Astrocyte of the hippocampus (primary cell): ENCODE results near the gene WIF1.
A peak's percentile ranks its signal among the peaks of the same experiment; 100 is the strongest.

ENCODE experiments used
- DNase-seq: peaks from one replicate; pipeline ENCODE4 v3.0.0; 2011; ENCODE audit warnings: low read depth, low spot score

WIF1 gene

GRCh38 chr12:65122703-65123102 lies 1.6 kb upstream of the WIF1 start:
- no peak for DNase-seq

- no peak for DNase-seq
These were observed 908 bp upstream of the WIF1 start for GRCh38 chr12:65121956-65122469.

- DNase-seq, result no peak
These were observed 2.0 kb downstream of the WIF1 start for GRCh38 chr12:65119063-65119462.

DNA sequence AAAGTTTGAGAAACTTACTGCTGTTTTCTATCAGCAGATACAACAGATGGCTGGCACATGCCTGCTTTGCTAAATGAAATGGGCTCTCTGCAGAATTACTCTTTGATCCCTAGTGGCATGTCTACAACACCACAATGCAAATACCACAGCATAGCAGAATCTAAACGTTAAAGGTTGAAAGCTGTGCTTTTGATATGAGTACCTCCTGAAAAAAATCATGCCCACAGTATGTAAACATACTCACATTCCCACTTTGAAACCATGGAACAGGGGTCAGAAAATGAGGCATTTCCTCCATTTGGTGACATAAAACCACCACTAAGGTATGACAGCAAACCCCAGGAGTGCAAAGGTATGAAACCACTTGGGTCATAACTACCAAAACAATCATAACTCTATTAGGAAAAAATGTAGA lies 7.5 kb downstream of the WIF1 start:
- DNase-seq, result peak; percentile 6

DNA sequence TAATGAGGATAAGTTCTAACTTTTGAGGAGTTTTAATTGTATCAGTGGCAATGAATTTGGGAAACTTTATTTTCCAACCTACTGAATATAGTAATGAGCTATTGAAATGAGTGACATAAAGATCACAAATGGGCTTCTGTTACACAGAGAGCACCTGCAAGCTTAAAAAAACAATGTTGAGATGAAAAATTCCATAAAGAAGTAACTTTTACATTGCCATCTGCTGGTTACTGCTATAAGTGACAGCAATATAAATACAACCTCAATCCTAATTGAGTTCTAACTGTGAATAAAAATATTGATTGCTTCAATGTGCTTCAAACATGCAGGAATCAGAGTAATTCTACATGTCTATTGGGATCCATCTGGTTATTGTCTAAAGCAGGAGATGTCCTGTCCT lies 14.2 kb downstream of the WIF1 start:
- peak; percentile 11 for DNase-seq

GRCh38 chr12:65100140-65100539 lies 21.0 kb downstream of the WIF1 start:
- DNase-seq, result no peak

- DNase-seq, result no peak
These were observed 21.9 kb downstream of the WIF1 start for GRCh38 chr12:65099182-65099581.

GRCh38 chr12:65098364-65098763 lies 22.7 kb downstream of the WIF1 start:
- DNase-seq, result peak; percentile 29

- DNase-seq, result no peak
These were observed 26.4 kb downstream of the WIF1 start for GRCh38 chr12:65094722-65095121.

DNA sequence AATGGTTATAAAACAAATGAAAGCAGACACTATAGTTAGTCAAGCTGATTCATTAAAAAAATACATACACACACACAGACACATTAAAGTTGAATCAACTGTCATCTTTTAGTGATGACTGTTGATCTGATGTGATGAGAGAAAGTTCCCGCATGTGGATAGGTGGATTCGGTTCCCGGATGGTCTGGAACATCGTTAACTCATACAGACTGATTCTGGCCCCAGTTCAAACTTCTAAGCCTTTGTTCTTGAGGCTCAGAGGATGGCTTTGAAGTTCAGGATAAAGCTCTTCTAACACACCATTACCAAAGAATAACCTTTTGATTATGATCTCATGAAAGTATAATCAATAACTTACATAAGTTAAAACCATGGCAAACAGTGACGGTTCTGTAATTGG lies 27.5 kb downstream of the WIF1 start:
- DNase-seq, result no peak

- DNase-seq, result no peak
These were observed 30.6 kb downstream of the WIF1 start for GRCh38 chr12:65090461-65090860.

- no peak for DNase-seq
These were observed 34.9 kb downstream of the WIF1 start for GRCh38 chr12:65086236-65086635.

DNA sequence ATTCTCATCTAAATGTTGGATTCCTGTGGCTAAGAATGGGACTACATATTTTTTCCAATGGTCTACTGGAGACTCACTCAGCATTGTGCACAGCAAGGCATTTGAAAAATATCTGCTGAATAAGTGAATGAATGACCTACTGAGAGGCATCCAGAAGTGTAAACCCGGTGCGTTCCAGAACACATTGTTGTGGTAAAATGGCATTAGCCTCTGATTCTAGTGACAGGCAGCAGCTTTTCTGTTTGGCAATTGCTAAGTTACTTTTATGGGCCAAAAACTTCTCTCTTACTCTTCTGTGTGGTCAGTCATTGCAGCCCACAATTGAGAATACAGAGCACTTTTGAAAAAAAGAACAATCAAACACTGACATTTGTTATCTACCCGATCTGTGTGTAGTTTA lies 36.5 kb downstream of the WIF1 start:
- peak; percentile 27 for DNase-seq

GRCh38 chr12:65083581-65083980 lies 37.5 kb downstream of the WIF1 start:
- DNase-seq, result no peak

- DNase-seq, result no peak
These were observed 38.7 kb downstream of the WIF1 start for GRCh38 chr12:65082406-65082805.

GRCh38 chr12:65081496-65081895 lies 39.6 kb downstream of the WIF1 start:
- DNase-seq, result no peak

GRCh38 chr12:65074932-65075331 lies 46.2 kb downstream of the WIF1 start:
- no peak for DNase-seq

DNA sequence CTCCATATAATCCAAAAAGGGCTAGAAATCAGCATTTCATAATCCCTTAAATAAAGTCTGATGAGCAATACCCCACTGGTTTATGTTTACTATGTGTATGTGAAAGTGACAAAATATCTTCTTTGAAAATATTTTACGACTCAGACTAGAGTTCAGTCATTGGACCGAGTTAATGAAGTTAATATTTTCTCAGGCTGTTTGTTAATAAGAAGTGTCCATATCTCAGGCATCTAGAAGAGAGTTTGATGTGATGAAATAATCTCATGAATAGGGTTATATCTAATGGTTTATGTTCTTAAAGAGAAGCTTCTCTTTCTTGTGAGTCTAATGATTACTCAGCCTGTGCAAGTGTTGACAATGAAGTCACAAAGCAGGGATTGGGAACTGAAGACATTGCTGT lies 51.8 kb downstream of the WIF1 start:
- no peak for DNase-seq

DNA sequence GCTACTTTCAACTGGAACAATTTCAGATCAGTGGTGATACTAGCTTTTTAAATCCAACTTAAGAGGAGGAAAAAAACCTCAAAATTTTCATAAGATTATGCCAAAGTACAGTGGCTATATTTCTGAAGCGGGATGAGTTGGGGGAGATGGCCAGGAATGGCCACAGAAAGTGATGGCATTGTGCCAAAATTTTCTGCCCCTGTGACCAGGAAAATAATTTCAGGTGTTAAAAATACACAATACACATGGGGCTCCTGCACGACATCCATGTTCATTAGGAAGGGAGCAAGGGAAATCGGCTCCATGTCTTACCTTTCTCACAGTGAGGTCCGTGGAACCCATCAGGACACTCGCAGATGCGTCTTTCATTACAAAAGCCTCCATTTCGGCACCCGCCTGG lies 53.7 kb downstream of the WIF1 start:
- no peak for DNase-seq

- no peak for DNase-seq
These were observed 65.2 kb downstream of the WIF1 start for GRCh38 chr12:65055859-65056258.

DNA sequence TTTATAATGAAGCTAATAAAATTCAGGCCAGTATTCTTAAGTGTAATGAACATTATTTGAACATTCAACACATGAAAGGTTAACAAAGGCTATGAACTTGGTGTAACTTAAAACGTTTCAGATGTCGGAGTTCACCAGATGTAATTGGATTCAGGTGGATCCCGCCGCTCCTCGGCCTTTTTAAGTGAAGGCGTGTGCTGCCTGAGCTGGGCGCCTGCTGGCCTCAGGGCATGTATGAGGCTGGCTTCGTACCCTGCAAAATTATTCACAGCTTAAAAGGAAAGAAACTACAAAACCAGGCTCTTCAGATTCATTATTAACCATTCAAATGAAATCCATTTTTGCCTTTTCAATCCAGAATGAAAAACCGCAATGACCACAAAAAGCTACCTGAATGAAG lies 69.9 kb downstream of the WIF1 start:
- DNase-seq, result no peak

- DNase-seq, result no peak
These were observed 75.8 kb downstream of the WIF1 start for GRCh38 chr12:65045269-65045668.

GRCh38 chr12:65039301-65039700 lies 81.8 kb downstream of the WIF1 start:
- DNase-seq, result no peak

- DNase-seq, result no peak
These were observed 96.0 kb downstream of the WIF1 start for GRCh38 chr12:65025136-65025535.

DNA sequence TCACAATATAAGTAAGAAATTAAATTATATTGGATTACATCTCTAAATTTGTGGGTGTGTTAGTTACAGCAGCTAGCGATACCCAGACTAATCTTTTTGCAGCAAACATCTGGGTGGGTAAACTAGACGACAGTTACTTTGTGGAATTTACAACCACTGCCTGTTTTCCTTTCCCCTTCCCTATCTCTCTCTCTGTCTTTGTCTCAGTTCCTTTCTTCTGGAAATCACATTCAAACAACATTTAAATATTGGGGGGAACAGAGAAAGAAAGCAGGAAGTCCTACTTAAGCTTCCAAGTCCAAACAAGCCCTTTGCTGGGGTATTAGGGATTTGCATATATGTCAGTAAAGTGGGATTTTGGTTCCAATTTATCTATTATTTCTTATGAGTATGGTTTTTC lies 97.6 kb downstream of the WIF1 start:
- no peak for DNase-seq
